GM19468 (cell line): Measurements from ENCODE around the gene FAM81A.

ENCODE experiments used
- ATAC-seq: cut with Tn5 transposase; IDR thresholded peaks from one replicate; pipeline ENCODE4 v1.9.1; 2021; ENCODE audit warnings: mild to moderate bottlenecking, moderate library complexity, moderate number of reproducible peaks; ENCODE audit not compliant: unreplicated experiment; ENCODE audit errors: extremely low read depth

FAM81A gene

GRCh38 chr15:59565299-59565698, 127.3 kb downstream of the FAM81A start:
- no peak for ATAC-seq

DNA sequence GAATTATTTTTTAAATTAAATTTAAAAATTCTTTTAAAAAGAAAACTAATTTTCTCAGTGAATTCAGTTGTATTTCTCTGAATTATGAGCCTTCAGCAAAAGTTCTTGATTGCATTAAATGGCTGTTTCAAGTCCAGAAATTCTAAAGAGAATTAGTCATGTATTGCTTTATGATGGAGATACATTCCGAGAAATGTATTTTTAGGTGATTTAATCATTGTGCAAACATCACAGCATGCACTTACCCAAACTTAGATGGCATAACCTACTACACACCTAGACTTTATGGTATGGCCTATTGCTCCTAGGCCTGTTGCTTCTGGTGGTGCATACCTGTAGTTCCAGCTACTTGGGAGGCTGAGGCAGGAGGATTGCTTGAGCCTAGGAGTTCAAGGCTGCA, 129.3 kb downstream of the FAM81A start:
- ATAC-seq: no peak

DNA sequence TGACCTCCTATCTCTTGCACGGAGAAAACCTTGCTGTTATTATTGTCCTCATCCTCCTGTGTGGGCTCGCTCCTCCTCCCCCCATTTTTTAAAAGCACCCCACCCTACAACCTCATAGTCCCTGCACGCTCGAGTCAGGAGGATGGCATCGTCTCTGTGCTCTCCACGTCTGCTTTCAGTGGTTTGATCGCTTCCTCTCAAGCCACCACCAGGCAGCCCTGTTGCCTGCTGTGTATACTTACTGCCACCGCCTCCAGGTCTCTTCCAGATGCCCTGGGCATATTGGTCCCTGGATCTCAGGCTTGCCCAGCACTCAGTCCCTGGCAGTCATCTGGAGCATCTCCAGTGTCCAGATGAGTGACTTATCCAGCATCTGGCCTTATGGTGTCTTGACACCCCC, 131.5 kb downstream of the FAM81A start:
- no peak for ATAC-seq

DNA sequence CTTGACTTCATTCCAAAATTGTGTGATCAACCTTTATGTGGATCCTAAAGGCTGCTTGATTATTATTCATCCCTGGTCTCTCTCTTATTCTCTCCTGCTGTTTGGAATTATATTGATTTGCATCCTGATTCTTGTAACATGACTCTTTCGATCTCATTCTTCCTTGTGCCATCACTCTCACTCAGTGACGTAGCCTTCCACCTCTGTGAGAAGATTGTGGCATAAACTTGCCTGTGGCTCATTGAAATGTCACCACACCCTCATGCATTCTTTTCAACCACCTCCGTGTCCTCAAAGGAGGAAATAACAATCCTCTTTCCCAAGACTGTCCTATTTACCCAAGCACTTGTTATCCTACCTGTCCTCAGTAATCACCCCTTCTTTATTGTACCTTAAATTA, 132.3 kb downstream of the FAM81A start:
- no peak for ATAC-seq

DNA sequence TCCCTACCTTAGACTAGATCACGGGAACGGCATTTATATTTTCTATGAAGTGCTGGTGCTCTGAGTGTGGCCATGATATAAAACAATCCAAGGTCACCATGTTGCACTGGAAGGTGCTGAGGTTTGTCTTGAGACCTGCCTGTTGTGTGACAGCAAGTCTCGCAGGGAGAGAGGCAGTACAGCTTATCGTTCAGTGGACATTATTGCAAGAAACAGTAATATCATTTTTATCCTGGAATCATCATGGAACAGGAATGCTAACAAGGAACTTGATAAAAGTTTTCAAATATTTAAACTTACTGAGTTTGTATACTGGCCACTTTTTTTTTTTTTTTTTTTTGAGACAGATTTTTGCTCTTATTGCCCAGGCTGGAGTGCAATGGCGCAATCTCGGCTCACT, 133.6 kb downstream of the FAM81A start:
- no peak for ATAC-seq
